Gastroesophageal sphincter (tissue), 4 donors: ENCODE results near the gene SLITRK2. TPM values are rescaled to one million over a fixed set of nuclear protein-coding genes. Genes with fewer than 3 reads are reported as not detected.

Experiments used
- ATAC-seq: fragments of 150-250 bp; one replicate; pipeline ENCODE4 v1.9.1; 2016; ENCODE audit warnings: mild to moderate bottlenecking, moderate library complexity
- H3K27ac ChIP-seq, 4 donors: fragments of 200-600 bp; sonication (generic) in 3 of 4; 1 replicate in 3 of 4; 2 replicates in 1 of 4; pipeline ENCODE4 v1.5.1; 2016 to 2019
- H3K27me3 ChIP-seq: fragments of 200-600 bp; sonication (generic); one replicate; pipeline ENCODE4 v1.5.1; 2019
- H3K36me3 ChIP-seq, 2 donors: fragments of 200-600 bp; sonication (generic); one replicate each; pipeline ENCODE4 v1.5.1; 2019; ENCODE audit warnings: control low read depth in 1 of 2
- H3K4me1 ChIP-seq, 3 donors: fragments of 200-600 bp; sonication (generic); 1 replicate in 2 of 3; 2 replicates in 1 of 3; pipeline ENCODE4 v1.5.1; 2016 to 2019; ENCODE audit warnings: control low read depth in 2 of 3
- H3K4me3 ChIP-seq, 2 donors: fragments of 200-600 bp; sonication (generic); one replicate each; pipeline ENCODE4 v1.5.1; 2019; ENCODE audit warnings: mild to moderate bottlenecking in 1 of 2, moderate library complexity in 1 of 2
- H3K9me3 ChIP-seq, 3 donors: fragments of 200-600 bp; sonication (generic); one replicate each; pipeline ENCODE4 v1.5.1; 2017 to 2019; ENCODE audit warnings: control low read depth in 2 of 3
- CTCF ChIP-seq, 4 experiments: fragments of 200-600 bp in 2 of 4; fragments of 450-650 bp in 2 of 4; sonication (generic) in 1 of 4; IDR thresholded peaks; one replicate each; pipeline ENCODE4 v1.5.1; 2017 to 2019; ENCODE audit warnings: antibody characterized with exemption in 4 of 4, mild to moderate bottlenecking in 2 of 4, moderate library complexity in 2 of 4
- EP300 ChIP-seq: sonication (generic); formaldehyde crosslinking; IDR thresholded peaks from one replicate; pipeline ENCODE4 v1.6.1; 2017; ENCODE audit warnings: antibody characterized with exemption, mild to moderate bottlenecking
- POLR2A ChIP-seq, 2 donors: fragments of 450-650 bp; IDR thresholded peaks; one replicate each; pipeline ENCODE4 v1.6.1; 2017; ENCODE audit warnings: antibody characterized with exemption in 2 of 2, mild to moderate bottlenecking in 2 of 2, moderate library complexity in 1 of 2
- POLR2AphosphoS5 ChIP-seq: sonication (generic); formaldehyde crosslinking; IDR thresholded peaks from one replicate; pipeline ENCODE4 v1.6.1; 2017; ENCODE audit warnings: antibody characterized with exemption
- WGBS, 2 donors: methylation state at CpG; one replicate each; pipeline ENCODE4 v1.1.5; 2018; ENCODE audit warnings: low coverage in 1 of 2; 5-methylcytosine and 5-hydroxymethylcytosine counted together
- small RNA-seq, 4 donors: library from RNA; depleted of rRNA; stranded (forward); fragments of <200 nt; gene quantifications; one replicate each; pipeline ENCODE3, GENCODE V24; 2016
- total RNA-seq, 4 donors: library from RNA; depleted of rRNA; stranded (reverse); fragments of >200 nt; gene quantifications; one replicate each; pipeline ENCODE4 v1.1.0, GENCODE V29; 2016

Gene SLITRK2
- total RNA-seq, 4 donors from 2014 or later: 0.13 to 0.93 (median 0.31) TPM

DNA sequence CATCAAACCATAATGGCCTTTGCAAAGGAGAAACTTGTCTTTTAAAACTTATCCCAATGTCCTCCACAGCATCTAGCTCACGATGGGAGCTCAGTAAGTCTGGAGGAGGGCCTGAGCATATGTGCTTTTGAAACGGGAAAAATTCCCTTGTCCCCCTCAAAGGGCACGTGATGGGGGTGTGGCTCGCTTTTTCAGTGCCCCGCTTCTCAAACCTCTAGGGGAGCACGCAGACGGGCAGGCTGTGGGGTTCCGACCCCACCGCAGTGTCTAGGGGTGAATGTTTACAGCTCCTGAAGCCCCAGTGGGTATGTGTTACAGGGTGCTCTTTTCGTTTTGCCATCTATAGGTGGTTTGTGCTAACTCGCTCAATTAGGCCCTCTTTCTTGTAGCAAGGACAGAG is 31.2 kb downstream of the SLITRK2 start:
- no peak for ATAC-seq
- Histone ChIP-seq H3K36me3 (no peaks in the 10 kb centered on the region), H3K4me1 (no peaks in the 10 kb centered on the region), H3K4me3 (no peak overlapping the region), H3K27me3 (no peaks in the 10 kb centered on the region), H3K9me3 (no peaks in the 10 kb centered on the region), H3K27ac (no peak overlapping the region)
- 0 to 40% methylated on average over 1 to 3 of the region's 11 CpGs for WGBS, 2 donors
- TF ChIP-seq POLR2A (IDR thresholded peaks at IDR 0.05) (no peak), EP300 (no peak), CTCF (IDR thresholded peaks at IDR 0.05) (no peak), POLR2AphosphoS5 (no peak)

- 82 to 100% methylated on average over 1 to 6 of the region's 13 CpGs for WGBS, 2 donors
- H3K27ac ChIP-seq: no peak overlapping the region
- no peaks in the 10 kb centered on the region for H3K4me1 ChIP-seq
- H3K4me3 ChIP-seq: no peak overlapping the region
- no peaks in the 10 kb centered on the region for H3K9me3 ChIP-seq
- no peak for TF ChIP-seq CTCF (IDR thresholded peaks at IDR 0.05)
- no peak for TF ChIP-seq POLR2AphosphoS5
- TF ChIP-seq EP300: no peak
- TF ChIP-seq POLR2A (IDR thresholded peaks at IDR 0.05): no peak
- no peaks in the 10 kb centered on the region for H3K36me3 ChIP-seq
- H3K27me3 ChIP-seq: no peaks in the 10 kb centered on the region
- no peak for ATAC-seq
These were observed 35.6 kb downstream of the SLITRK2 start for GRCh38 chrX:145853181-145853580.

- Histone ChIP-seq H3K4me3 (no peak overlapping the region), H3K36me3 (no peaks in the 10 kb centered on the region), H3K4me1 (no peaks in the 10 kb centered on the region), H3K27ac (no peak overlapping the region), H3K9me3 (no peaks in the 10 kb centered on the region), H3K27me3 (no peaks in the 10 kb centered on the region)
- ATAC-seq: no peak
- WGBS, 2 donors: 93% methylated on average over 3 of the region's 4 CpGs; no CpG with 5 or more reads in 1 of the 2 donors
- TF ChIP-seq EP300: no peak
- TF ChIP-seq POLR2A (IDR thresholded peaks at IDR 0.05): no peak
- no peak for TF ChIP-seq CTCF (IDR thresholded peaks at IDR 0.05)
- no peak for TF ChIP-seq POLR2AphosphoS5
These were observed 38.6 kb downstream of the SLITRK2 start for GRCh38 chrX:145856181-145856580.

GRCh38 chrX:145861818-145862217 is 44.2 kb downstream of the SLITRK2 start:
- TF ChIP-seq POLR2A (IDR thresholded peaks at IDR 0.05): no peak
- TF ChIP-seq EP300: no peak
- TF ChIP-seq CTCF (IDR thresholded peaks at IDR 0.05): no peak
- TF ChIP-seq POLR2AphosphoS5: no peak
- Histone ChIP-seq H3K4me1 (no peaks in the 10 kb centered on the region), H3K36me3 (no peaks in the 10 kb centered on the region), H3K4me3 (no peak overlapping the region), H3K9me3 (no peaks in the 10 kb centered on the region), H3K27me3 (no peaks in the 10 kb centered on the region), H3K27ac (no peak overlapping the region)
- WGBS, 2 donors: 40 to 44% methylated on average over 3 of the region's 3 CpGs
- ATAC-seq: no peak

DNA sequence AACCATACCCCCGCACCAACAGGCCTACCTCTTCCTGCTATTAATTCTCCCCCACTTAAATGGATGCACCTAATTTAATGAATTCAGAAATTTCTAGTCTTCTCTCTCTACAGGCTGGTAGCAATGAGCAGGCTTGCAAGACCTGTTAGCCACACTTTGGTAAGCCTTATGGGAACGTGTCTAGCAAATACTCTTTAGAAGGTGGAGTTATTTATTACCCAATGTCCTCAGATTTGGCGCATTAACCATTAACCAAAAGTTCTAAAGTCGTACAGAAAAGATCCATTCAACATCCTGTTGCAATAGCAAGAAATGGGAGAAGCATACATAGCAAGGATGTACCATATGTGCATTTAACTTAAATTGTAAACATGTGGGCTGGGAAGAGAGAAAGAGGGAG is 47.5 kb downstream of the SLITRK2 start:
- Histone ChIP-seq H3K27me3 (no peaks in the 10 kb centered on the region), H3K27ac (no peak overlapping the region), H3K36me3 (no peaks in the 10 kb centered on the region), H3K4me1 (no peaks in the 10 kb centered on the region), H3K4me3 (no peak overlapping the region), H3K9me3 (no peaks in the 10 kb centered on the region)
- ATAC-seq: no peak
- whole genome bisulfite sequencing, 2 donors: 61 to 82% methylated on average over 3 to 4 of the region's 4 CpGs
- no peak for TF ChIP-seq CTCF (IDR thresholded peaks at IDR 0.05)
- no peak for TF ChIP-seq POLR2A (IDR thresholded peaks at IDR 0.05)
- TF ChIP-seq EP300: no peak
- no peak for TF ChIP-seq POLR2AphosphoS5

Small RNA genes within 50 kb of the gene (small RNA-seq; reads per million reads assigned to genes)
- 0 reads per million in 4 donors for gene AL109653.1
